ENCODE data around the gene CCDC78. TPM values are rescaled to one million over a fixed set of nuclear protein-coding genes. Genes with fewer than 3 reads are reported as not detected.

The CCDC78 gene
- total and polyA plus RNA-seq, 2 experiments from 2014 or later: 10.5 to 12.6 TPM

DNA sequence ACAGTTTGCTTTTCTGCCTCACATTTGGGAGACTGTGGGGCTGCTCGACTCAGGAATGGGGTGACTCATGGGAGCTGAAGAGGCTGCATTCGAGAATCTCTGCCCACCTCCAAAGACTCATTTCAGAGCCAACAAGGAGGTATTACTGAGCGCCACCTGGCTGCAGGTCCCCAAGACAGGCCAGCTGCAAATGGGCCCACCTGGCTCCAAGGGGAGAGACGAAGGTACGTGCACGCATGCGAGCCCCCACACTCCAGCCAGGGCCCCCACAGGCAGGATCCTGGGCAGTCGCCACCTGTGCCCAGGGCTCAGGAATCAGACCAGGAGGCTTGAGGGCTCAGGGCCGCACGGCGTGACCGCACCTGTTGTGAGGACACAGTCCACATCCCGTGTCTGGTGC, 6.7 kb upstream of the CCDC78 start:
- Histone ChIP-seq H2AFZ (no peak overlapping the region), H3K4me1 (ENCODE audit: insufficient read depth) (no peaks in the 10 kb centered on the region), H3K4me3 (no peak overlapping the region), H3K27ac (ENCODE audit: low read depth) (no peak overlapping the region), H3K9me2 (ENCODE audit: insufficient read depth) (no peaks in the 10 kb centered on the region), H4K20me1 (replicated peaks; ENCODE audit: insufficient read depth) (no peaks in the 10 kb centered on the region), H3K36me3 (ENCODE audit: insufficient read depth) (no peaks in the 10 kb centered on the region; the same call in 1 of the 2 replicates), H3K4me2 (no peak overlapping the region), H3F3A (replicated peaks; ENCODE audit: low read depth) (peaks cover 2% of the 10 kb centered on the region; the same call in 1 of the 2 replicates), H3K27me3 (ENCODE audit: insufficient read depth) (no peaks in the 10 kb centered on the region), H3K79me2 (replicated peaks; ENCODE audit: insufficient read depth) (no peaks in the 10 kb centered on the region)
- peaks cover 14% of the 10 kb centered on the region for H3K27me3 Mint-ChIP-seq (ENCODE audit: insufficient read depth, low read depth, poor library complexity)
- TF ChIP-seq ZNF114 (CRISPR knock-in tag; IDR thresholded peaks at IDR 0.05): no peak
- TF ChIP-seq, protein P1, sequence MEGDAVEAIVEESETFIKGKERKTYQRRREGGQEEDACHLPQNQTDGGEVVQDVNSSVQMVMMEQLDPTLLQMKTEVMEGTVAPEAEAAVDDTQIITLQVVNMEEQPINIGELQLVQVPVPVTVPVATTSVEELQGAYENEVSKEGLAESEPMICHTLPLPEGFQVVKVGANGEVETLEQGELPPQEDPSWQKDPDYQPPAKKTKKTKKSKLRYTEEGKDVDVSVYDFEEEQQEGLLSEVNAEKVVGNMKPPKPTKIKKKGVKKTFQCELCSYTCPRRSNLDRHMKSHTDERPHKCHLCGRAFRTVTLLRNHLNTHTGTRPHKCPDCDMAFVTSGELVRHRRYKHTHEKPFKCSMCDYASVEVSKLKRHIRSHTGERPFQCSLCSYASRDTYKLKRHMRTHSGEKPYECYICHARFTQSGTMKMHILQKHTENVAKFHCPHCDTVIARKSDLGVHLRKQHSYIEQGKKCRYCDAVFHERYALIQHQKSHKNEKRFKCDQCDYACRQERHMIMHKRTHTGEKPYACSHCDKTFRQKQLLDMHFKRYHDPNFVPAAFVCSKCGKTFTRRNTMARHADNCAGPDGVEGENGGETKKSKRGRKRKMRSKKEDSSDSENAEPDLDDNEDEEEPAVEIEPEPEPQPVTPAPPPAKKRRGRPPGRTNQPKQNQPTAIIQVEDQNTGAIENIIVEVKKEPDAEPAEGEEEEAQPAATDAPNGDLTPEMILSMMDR (conservative IDR thresholded peaks at IDR 0.05; ENCODE audit: low read depth in 2 of 2): peak; percentile 42 to 70
- H3K27ac Mint-ChIP-seq: no peak overlapping the region; the same call in 1 of the 2 replicates
- H3K36me3 Mint-ChIP-seq (ENCODE audit: low read depth): peaks cover 26% of the 10 kb centered on the region
- H3K4me3 Mint-ChIP-seq: no peak overlapping the region; the same call in 2 of the 3 replicates
- DNase-seq (ENCODE audit: low spot score) (peak; percentile 65), ATAC-seq (peak; percentile 2; the same call in 2 of the 3 replicates)
- H3K9me3 Mint-ChIP-seq: no peaks in the 10 kb centered on the region
- peaks cover 6% of the 10 kb centered on the region for H3K4me1 Mint-ChIP-seq

DNA sequence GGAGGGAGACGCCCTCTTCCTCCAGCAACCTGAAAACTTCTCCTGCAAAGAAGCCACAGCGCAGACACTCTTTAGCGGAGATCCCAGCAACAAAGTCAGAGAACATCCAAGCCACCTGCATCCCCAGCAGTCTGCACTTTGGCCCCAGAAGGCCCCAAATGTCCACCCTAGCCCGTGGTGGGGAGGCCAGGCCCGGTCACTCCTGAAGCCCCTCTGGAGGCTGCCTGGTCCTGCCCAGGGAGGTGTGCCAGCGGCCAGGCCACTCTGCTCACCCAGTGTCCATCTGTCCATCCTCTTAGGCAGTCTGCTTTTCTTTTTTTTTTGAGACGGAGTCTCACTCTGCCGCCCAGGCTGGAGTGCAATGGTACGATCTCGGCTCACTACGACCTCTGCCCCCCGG, 6.1 kb upstream of the CCDC78 start:
- Histone ChIP-seq H3K4me2 (no peak overlapping the region), H4K20me1 (replicated peaks; ENCODE audit: insufficient read depth) (no peaks in the 10 kb centered on the region), H3F3A (replicated peaks; ENCODE audit: low read depth) (peaks cover 2% of the 10 kb centered on the region; the same call in 1 of the 2 replicates), H2AFZ (no peak overlapping the region), H3K4me1 (ENCODE audit: insufficient read depth) (no peaks in the 10 kb centered on the region), H3K27me3 (ENCODE audit: insufficient read depth) (peaks cover 4% of the 10 kb centered on the region; the same call in 1 of the 2 replicates), H3K36me3 (ENCODE audit: insufficient read depth) (no peaks in the 10 kb centered on the region; the same call in 1 of the 2 replicates), H3K27ac (ENCODE audit: low read depth) (no peak overlapping the region), H3K9me2 (ENCODE audit: insufficient read depth) (no peaks in the 10 kb centered on the region), H3K79me2 (replicated peaks; ENCODE audit: insufficient read depth) (no peaks in the 10 kb centered on the region), H3K4me3 (no peak overlapping the region)
- Mint-ChIP-seq H3K27ac (no peak overlapping the region), H3K4me1 (peaks cover under 1% of the 10 kb centered on the region), H3K9me3 (no peaks in the 10 kb centered on the region), H3K36me3 (ENCODE audit: low read depth) (peaks cover 22% of the 10 kb centered on the region), H3K4me3 (no peak overlapping the region), H3K27me3 (ENCODE audit: insufficient read depth, low read depth, poor library complexity) (peaks cover 12% of the 10 kb centered on the region)
- ATAC-seq (no peak), DNase-seq (ENCODE audit: low spot score) (no peak)
- TF ChIP-seq, protein P2, sequence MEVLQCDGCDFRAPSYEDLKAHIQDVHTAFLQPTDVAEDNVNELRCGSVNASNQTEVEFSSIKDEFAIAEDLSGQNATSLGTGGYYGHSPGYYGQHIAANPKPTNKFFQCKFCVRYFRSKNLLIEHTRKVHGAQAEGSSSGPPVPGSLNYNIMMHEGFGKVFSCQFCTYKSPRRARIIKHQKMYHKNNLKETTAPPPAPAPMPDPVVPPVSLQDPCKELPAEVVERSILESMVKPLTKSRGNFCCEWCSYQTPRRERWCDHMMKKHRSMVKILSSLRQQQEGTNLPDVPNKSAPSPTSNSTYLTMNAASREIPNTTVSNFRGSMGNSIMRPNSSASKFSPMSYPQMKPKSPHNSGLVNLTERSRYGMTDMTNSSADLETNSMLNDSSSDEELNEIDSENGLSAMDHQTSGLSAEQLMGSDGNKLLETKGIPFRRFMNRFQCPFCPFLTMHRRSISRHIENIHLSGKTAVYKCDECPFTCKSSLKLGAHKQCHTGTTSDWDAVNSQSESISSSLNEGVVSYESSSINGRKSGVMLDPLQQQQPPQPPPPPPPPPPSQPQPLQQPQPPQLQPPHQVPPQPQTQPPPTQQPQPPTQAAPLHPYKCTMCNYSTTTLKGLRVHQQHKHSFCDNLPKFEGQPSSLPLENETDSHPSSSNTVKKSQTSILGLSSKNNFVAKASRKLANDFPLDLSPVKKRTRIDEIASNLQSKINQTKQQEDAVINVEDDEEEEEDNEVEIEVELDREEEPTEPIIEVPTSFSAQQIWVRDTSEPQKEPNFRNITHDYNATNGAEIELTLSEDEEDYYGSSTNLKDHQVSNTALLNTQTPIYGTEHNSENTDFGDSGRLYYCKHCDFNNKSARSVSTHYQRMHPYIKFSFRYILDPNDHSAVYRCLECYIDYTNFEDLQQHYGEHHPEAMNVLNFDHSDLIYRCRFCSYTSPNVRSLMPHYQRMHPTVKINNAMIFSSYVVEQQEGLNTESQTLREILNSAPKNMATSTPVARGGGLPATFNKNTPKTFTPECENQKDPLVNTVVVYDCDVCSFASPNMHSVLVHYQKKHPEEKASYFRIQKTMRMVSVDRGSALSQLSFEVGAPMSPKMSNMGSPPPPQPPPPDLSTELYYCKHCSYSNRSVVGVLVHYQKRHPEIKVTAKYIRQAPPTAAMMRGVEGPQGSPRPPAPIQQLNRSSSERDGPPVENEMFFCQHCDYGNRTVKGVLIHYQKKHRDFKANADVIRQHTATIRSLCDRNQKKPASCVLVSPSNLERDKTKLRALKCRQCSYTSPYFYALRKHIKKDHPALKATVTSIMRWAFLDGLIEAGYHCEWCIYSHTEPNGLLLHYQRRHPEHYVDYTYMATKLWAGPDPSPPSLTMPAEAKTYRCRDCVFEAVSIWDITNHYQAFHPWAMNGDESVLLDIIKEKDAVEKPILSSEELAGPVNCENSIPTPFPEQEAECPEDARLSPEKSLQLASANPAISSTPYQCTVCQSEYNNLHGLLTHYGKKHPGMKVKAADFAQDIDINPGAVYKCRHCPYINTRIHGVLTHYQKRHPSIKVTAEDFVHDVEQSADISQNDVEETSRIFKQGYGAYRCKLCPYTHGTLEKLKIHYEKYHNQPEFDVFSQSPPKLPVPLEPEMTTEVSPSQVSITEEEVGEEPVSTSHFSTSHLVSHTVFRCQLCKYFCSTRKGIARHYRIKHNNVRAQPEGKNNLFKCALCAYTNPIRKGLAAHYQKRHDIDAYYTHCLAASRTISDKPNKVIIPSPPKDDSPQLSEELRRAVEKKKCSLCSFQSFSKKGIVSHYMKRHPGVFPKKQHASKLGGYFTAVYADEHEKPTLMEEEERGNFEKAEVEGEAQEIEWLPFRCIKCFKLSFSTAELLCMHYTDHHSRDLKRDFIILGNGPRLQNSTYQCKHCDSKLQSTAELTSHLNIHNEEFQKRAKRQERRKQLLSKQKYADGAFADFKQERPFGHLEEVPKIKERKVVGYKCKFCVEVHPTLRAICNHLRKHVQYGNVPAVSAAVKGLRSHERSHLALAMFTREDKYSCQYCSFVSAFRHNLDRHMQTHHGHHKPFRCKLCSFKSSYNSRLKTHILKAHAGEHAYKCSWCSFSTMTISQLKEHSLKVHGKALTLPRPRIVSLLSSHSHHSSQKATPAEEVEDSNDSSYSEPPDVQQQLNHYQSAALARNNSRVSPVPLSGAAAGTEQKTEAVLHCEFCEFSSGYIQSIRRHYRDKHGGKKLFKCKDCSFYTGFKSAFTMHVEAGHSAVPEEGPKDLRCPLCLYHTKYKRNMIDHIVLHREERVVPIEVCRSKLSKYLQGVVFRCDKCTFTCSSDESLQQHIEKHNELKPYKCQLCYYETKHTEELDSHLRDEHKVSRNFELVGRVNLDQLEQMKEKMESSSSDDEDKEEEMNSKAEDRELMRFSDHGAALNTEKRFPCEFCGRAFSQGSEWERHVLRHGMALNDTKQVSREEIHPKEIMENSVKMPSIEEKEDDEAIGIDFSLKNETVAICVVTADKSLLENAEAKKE (CRISPR knock-in tag; IDR thresholded peaks at IDR 0.05): no peak
- TF ChIP-seq CREB1 (CRISPR knock-in tag; IDR thresholded peaks at IDR 0.05; ENCODE audit: low read depth): no peak
- TF ChIP-seq ZNF331 (CRISPR knock-in tag; IDR thresholded peaks at IDR 0.05; ENCODE audit: low read depth): no peak
- no peak for TF ChIP-seq JUNB (IDR thresholded peaks at IDR 0.05; ENCODE audit: unreplicated experiment)
- no peak for TF ChIP-seq POLR2AphosphoS5 (IDR thresholded peaks at IDR 0.05; ENCODE audit: low read depth)
- no peak for TF ChIP-seq STAT1 (IDR thresholded peaks at IDR 0.05; ENCODE audit: unreplicated experiment)
- TF ChIP-seq, protein P3, sequence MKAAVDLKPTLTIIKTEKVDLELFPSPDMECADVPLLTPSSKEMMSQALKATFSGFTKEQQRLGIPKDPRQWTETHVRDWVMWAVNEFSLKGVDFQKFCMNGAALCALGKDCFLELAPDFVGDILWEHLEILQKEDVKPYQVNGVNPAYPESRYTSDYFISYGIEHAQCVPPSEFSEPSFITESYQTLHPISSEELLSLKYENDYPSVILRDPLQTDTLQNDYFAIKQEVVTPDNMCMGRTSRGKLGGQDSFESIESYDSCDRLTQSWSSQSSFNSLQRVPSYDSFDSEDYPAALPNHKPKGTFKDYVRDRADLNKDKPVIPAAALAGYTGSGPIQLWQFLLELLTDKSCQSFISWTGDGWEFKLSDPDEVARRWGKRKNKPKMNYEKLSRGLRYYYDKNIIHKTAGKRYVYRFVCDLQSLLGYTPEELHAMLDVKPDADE (IDR thresholded peaks at IDR 0.05): no peak
- TF ChIP-seq, protein P1 (conservative IDR thresholded peaks at IDR 0.05; ENCODE audit: low read depth in 2 of 2): no peak
- TF ChIP-seq NANOG (IDR thresholded peaks at IDR 0.05; ENCODE audit: borderline replicate concordance): no peak
- TF ChIP-seq ZNF114 (CRISPR knock-in tag; IDR thresholded peaks at IDR 0.05): no peak

All from GM23338 (cell line).